HEK293T (cell line): Measurements from ENCODE around the gene ILKAP.
A peak's percentile ranks its signal among the peaks of the same experiment; 100 is the strongest.

Source experiments
- CTCF ChIA-PET: fragments of 350-600 bp; formaldehyde crosslinking; extraction: SDS; loops from one replicate; lab custom pipeline; 2021; ENCODE audit warnings: antibody characterized with exemption, inconsistent platforms; lab: Yijun Ruan, JAX
- POLR2A ChIA-PET: fragments of 350-600 bp; formaldehyde crosslinking; extraction: SDS; loops from one replicate; lab custom pipeline; 2020; ENCODE audit warnings: antibody characterized with exemption, inconsistent platforms; lab: Yijun Ruan, JAX
- DNase-seq: peaks from one replicate; pipeline ENCODE4 v3.0.0; 2012; ENCODE audit warnings: mixed read lengths; ENCODE audit errors: extremely low spot score
- ARNT ChIP-seq: fragments of 450-650 bp; IDR thresholded peaks from 2 replicates; pipeline ENCODE4 v1.6.1; 2017; ENCODE audit warnings: mild to moderate bottlenecking
- BHLHE40 ChIP-seq: fragments of 450-650 bp; IDR thresholded peaks from 2 replicates; pipeline ENCODE4 v1.6.1; 2016; ENCODE audit warnings: mild to moderate bottlenecking, moderate library complexity, borderline replicate concordance
- CTBP1 ChIP-seq: fragments of 450-650 bp; IDR thresholded peaks from 2 replicates; pipeline ENCODE4 v1.6.1; 2016; ENCODE audit warnings: borderline replicate concordance
- ELF4 ChIP-seq: fragments of 450-650 bp; IDR thresholded peaks from 2 replicates; pipeline ENCODE4 v1.6.1; 2017; ENCODE audit warnings: antibody characterized with exemption
- FOXA1 ChIP-seq: fragments of 450-650 bp; IDR thresholded peaks from 2 replicates; pipeline ENCODE4 v1.6.1; 2016; ENCODE audit warnings: mild to moderate bottlenecking
- FOXK2 ChIP-seq: fragments of 450-650 bp; IDR thresholded peaks from 2 replicates; pipeline ENCODE4 v1.6.1; 2016; ENCODE audit warnings: mild to moderate bottlenecking
- FOXM1 ChIP-seq: fragments of 450-650 bp; IDR thresholded peaks from 2 replicates; pipeline ENCODE4 v1.6.1; 2017; ENCODE audit warnings: mild to moderate bottlenecking, borderline replicate concordance
- HDGF ChIP-seq: fragments of 450-650 bp; IDR thresholded peaks from 2 replicates; pipeline ENCODE4 v1.6.1; 2017; ENCODE audit warnings: antibody characterized with exemption, borderline replicate concordance
- L3MBTL2 ChIP-seq: fragments of 450-650 bp; conservative IDR thresholded peaks from 2 replicates; pipeline ENCODE4 v1.6.1; 2016; ENCODE audit warnings: mild to moderate bottlenecking
- LEF1 ChIP-seq: fragments of 450-650 bp; IDR thresholded peaks from 2 replicates; pipeline ENCODE4 v1.6.1; 2017; ENCODE audit warnings: mild to moderate bottlenecking, borderline replicate concordance
- NFRKB ChIP-seq: fragments of 450-650 bp; IDR thresholded peaks from 2 replicates; pipeline ENCODE4 v1.6.1; 2016; ENCODE audit warnings: mild to moderate bottlenecking, moderate library complexity
- PKNOX1 ChIP-seq: fragments of 450-650 bp; IDR thresholded peaks from 2 replicates; pipeline ENCODE4 v1.6.1; 2016
- SP1 ChIP-seq: fragments of 450-650 bp; IDR thresholded peaks from 2 replicates; pipeline ENCODE4 v1.6.1; 2017
- SUZ12 ChIP-seq: fragments of 450-650 bp; IDR thresholded peaks from 2 replicates; pipeline ENCODE4 v1.6.1; 2016; ENCODE audit warnings: mild to moderate bottlenecking
- TARDBP ChIP-seq: fragments of 450-650 bp; IDR thresholded peaks from 2 replicates; pipeline ENCODE4 v1.6.1; 2016
- ZNF384 ChIP-seq: fragments of 450-650 bp; IDR thresholded peaks from 2 replicates; pipeline ENCODE4 v1.6.1; 2016

ILKAP gene

GRCh38 chr2:238158509-238159070, 44.9 kb downstream of the ILKAP start, which contains the start of gene ERFE:
Gene ERFE, plus strand, starts transcription at chr2:238158970. Its CDS starts 38 bp downstream, at chr2:238159008.
- no peak for TF ChIP-seq LEF1
- no peak for TF ChIP-seq ELF4
- TF ChIP-seq SP1 = no peak
- no peak for TF ChIP-seq PKNOX1
- no peak for TF ChIP-seq CTBP1
- no peak for TF ChIP-seq SUZ12
- TF ChIP-seq L3MBTL2 = no peak
- TF ChIP-seq ZNF384 = no peak
- no peak for TF ChIP-seq TARDBP
- no peak for TF ChIP-seq HDGF
- TF ChIP-seq FOXA1 = no peak
- no peak for TF ChIP-seq FOXK2
- no peak for TF ChIP-seq BHLHE40
- no peak for TF ChIP-seq ARNT
- POLR2A ChIA-PET = interaction anchor here (1.2 kb wide), 1 partner anchor 9 kb away, joined by 3 read pairs; no protein-coding TSS in a partner anchor
- DNase-seq = peak; percentile 79
- CTCF ChIA-PET = interaction anchor here (1.3 kb wide), 1 partner anchor 105 kb away, joined by 6 read pairs; no protein-coding TSS in a partner anchor

- DNase-seq = no peak
- POLR2A ChIA-PET = no interaction called here
- CTCF ChIA-PET = no interaction called here
- TF ChIP-seq SUZ12 (no peak), SP1 (no peak), BHLHE40 (no peak), ZNF384 (no peak), L3MBTL2 (no peak), TARDBP (no peak), HDGF (no peak), ARNT (no peak), PKNOX1 (no peak), FOXM1 (no peak), CTBP1 (no peak), ELF4 (no peak), FOXA1 (no peak), NFRKB (no peak), FOXK2 (no peak), LEF1 (no peak)
Measured at GRCh38 chr2:238158018-238158508, 45.4 kb downstream of the ILKAP start.

GRCh38 chr2:238157506-238158017, 45.9 kb downstream of the ILKAP start:
- TF ChIP-seq CTBP1 (no peak), ELF4 (no peak), FOXM1 (no peak), BHLHE40 (no peak), ZNF384 (no peak), SP1 (no peak), FOXA1 (no peak), FOXK2 (no peak), L3MBTL2 (no peak), LEF1 (no peak), ARNT (no peak), TARDBP (no peak), NFRKB (no peak)
- POLR2A ChIA-PET = no interaction called here
- CTCF ChIA-PET = no interaction called here
- DNase-seq = no peak

GRCh38 chr2:238155761-238156694, 47.5 kb downstream of the ILKAP start:
- POLR2A ChIA-PET = no interaction called here

More at GRCh38 chr2:238155761-238156694, 47.5 kb downstream of the ILKAP start:
- CTCF ChIA-PET = no interaction called here
- TF ChIP-seq FOXM1 (no peak), ZNF384 (no peak), CTBP1 (no peak), FOXA1 (no peak), FOXK2 (no peak), L3MBTL2 (no peak), SUZ12 (no peak), NFRKB (no peak), BHLHE40 (no peak), ARNT (no peak), LEF1 (no peak), PKNOX1 (no peak), HDGF (no peak), SP1 (no peak), ELF4 (no peak), TARDBP (no peak)
- no peak for DNase-seq
